ENCODE data around the gene FGFRL1. TPM values are rescaled to one million over a fixed set of nuclear protein-coding genes. Genes with fewer than 3 reads are reported as not detected.
A peak's percentile ranks its signal among the peaks of the same experiment; 100 is the strongest.

The FGFRL1 gene
- total RNA-seq, 4 donors from 2014 or later: 9.0 to 19.9 (median 12.0) TPM

- Histone ChIP-seq H3K9me3 (no peaks in the 10 kb centered on the region), H3K27me3 (no peaks in the 10 kb centered on the region), H3K36me3 (peaks cover 24% of the 10 kb centered on the region), H3K4me3 (peak within 1 kb of the TSS; percentile 73), H3K4me1 (peaks cover 34% of the 10 kb centered on the region), H3K27ac (no peak within 1 kb of the TSS)
- TF ChIP-seq EP300 (IDR thresholded peaks at IDR 0.05): no peak
- TF ChIP-seq, protein P1, sequence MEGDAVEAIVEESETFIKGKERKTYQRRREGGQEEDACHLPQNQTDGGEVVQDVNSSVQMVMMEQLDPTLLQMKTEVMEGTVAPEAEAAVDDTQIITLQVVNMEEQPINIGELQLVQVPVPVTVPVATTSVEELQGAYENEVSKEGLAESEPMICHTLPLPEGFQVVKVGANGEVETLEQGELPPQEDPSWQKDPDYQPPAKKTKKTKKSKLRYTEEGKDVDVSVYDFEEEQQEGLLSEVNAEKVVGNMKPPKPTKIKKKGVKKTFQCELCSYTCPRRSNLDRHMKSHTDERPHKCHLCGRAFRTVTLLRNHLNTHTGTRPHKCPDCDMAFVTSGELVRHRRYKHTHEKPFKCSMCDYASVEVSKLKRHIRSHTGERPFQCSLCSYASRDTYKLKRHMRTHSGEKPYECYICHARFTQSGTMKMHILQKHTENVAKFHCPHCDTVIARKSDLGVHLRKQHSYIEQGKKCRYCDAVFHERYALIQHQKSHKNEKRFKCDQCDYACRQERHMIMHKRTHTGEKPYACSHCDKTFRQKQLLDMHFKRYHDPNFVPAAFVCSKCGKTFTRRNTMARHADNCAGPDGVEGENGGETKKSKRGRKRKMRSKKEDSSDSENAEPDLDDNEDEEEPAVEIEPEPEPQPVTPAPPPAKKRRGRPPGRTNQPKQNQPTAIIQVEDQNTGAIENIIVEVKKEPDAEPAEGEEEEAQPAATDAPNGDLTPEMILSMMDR (IDR thresholded peaks at IDR 0.05): peak in 1 of 2 donors; percentile 38
- WGBS: no CpG with 5 or more reads among the region's 69 CpGs
- peak; percentile 90 to 92 for DNase-seq (ENCODE audit: low spot score in 2 of 2)
Measured at GRCh38 chr4:986879-987623, 24.4 kb upstream of the FGFRL1 start, which contains the start of gene IDUA. TSS of gene IDUA (plus strand) at chr4:987044. CDS start at chr4:987085, 41 bp downstream.

DNA sequence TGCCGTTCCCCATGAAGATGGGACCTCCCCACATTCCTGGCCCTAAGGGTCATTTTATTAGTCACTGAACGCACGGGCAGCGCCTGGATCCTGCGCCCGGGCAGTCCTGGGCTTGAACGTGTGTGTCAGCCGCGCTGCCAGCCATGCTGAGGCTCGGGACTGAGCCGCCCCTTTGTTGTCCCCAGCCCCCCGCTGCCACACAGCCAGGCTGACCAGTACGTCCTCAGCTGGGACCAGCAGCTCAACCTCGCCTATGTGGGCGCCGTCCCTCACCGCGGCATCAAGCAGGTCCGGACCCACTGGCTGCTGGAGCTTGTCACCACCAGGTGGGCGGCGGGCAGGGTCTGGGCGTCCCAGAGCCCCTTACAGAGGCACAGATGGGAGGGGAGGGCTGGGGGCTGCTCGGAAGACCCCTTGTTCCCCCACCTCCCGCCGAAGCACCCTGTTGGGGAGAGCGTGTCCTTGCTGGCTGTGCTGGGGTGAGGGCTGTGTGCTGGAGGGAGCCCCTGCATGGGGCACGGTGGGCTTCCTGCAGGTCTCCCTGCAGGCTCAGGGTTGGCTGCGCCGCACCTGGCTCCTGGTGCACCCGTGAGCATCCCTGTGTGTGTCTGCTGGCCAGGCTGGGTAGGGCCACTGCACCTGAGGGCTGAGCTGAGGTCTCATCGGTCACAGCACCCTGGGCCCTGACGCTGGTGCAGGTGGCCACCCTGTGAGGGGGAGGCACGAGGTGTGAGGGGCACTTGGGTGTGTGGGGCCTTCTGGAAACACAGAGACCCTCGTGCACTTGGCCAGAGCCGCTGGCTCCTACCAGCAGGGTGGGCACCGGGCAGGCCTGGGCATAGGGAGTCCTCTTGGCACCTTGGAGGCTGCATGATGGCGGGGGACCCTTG, 23.6 kb upstream of the FGFRL1 start:
- H3K27ac ChIP-seq: no peak overlapping the region
- H3K27me3 ChIP-seq: no peaks in the 10 kb centered on the region
- H3K36me3 ChIP-seq: peaks cover 24% of the 10 kb centered on the region
- peaks cover 35% of the 10 kb centered on the region for H3K4me1 ChIP-seq
- no peak for DNase-seq (ENCODE audit: low spot score in 2 of 2)
- TF ChIP-seq POLR2AphosphoS5 (IDR thresholded peaks at IDR 0.05): no peak
- TF ChIP-seq, protein P1 (IDR thresholded peaks at IDR 0.05): no peak
- TF ChIP-seq EP300 (IDR thresholded peaks at IDR 0.05): no peak
- no peak for TF ChIP-seq POLR2A (IDR thresholded peaks at IDR 0.05)
- H3K9me3 ChIP-seq: no peaks in the 10 kb centered on the region
- peak overlapping the region; percentile 73 for H3K4me3 ChIP-seq
- WGBS: 86% methylated on average over 4 of the region's 37 CpGs

DNA sequence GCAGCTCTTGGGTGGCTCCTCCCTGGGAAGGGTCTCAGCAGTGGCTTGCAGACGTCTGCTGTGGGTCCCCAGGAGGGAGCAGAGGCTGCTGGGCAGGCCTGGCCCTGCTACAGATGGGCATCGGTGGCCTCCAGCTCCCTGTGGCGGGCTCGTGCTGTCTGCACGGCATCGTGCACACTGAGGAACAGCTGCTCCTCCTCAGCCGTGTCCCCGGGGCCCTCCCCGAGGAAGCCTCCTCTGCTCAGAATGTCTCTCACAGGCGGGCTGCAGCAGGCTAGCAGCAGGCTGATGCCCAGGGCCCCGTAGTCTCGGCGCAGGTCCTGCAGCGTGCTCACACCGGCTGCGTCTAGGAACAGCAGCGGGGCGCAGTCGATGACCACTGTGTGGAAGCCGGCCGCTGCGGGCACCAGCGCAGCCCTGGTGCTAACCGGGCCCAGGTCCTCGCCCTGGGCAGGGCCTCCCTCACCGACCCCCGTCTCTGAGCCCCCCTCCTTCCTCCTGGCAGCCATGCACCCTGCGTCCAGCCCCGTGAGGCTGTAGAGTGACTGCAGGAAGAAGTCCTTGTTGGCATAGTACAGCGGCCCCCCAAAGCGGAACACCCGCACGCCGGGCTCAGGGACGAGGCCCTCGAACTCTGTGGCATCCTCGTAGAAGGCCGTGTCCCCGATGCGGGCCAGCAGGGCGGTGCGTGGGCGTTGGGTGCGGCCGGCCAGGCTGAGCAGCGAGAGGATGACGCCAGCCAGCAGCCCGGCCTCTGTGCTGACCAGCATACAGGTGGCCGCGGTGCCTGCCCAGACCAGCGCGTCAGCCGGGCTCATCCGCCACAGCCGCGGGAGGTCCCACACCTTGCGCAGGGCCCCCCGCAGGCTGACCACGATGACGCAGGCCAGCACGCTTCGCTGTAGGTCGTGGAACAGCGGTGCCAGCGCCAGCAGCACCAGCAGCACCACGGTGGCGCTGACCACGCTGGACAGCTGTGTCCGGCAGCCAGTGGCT, 22.4 kb upstream of the FGFRL1 start:
- no peak for DNase-seq (ENCODE audit: low spot score in 2 of 2)
- WGBS: 94% methylated on average over 21 of the region's 69 CpGs
- H3K4me3 ChIP-seq: no peak overlapping the region
- H3K36me3 ChIP-seq: peaks cover 24% of the 10 kb centered on the region
- H3K4me1 ChIP-seq: peaks cover 36% of the 10 kb centered on the region
- TF ChIP-seq POLR2A (IDR thresholded peaks at IDR 0.05) (no peak), EP300 (IDR thresholded peaks at IDR 0.05) (no peak), POLR2AphosphoS5 (IDR thresholded peaks at IDR 0.05) (no peak)
- TF ChIP-seq, protein P1 (IDR thresholded peaks at IDR 0.05): no peak
- H3K27ac ChIP-seq: no peak overlapping the region
- no peaks in the 10 kb centered on the region for H3K9me3 ChIP-seq
- H3K27me3 ChIP-seq: no peaks in the 10 kb centered on the region

GRCh38 chr4:989722-990471, 21.5 kb upstream of the FGFRL1 start:
- DNase-seq (ENCODE audit: low spot score in 2 of 2): no peak
- TF ChIP-seq EP300 (IDR thresholded peaks at IDR 0.05) (no peak), POLR2A (IDR thresholded peaks at IDR 0.05) (no peak), POLR2AphosphoS5 (IDR thresholded peaks at IDR 0.05) (no peak)
- TF ChIP-seq, protein P1 (IDR thresholded peaks at IDR 0.05): no peak
- Histone ChIP-seq H3K9me3 (no peaks in the 10 kb centered on the region), H3K27me3 (no peaks in the 10 kb centered on the region), H3K4me1 (peaks cover 32% of the 10 kb centered on the region), H3K4me3 (no peak overlapping the region), H3K27ac (no peak overlapping the region), H3K36me3 (peaks cover 24% of the 10 kb centered on the region)
- WGBS: 100% methylated on average over 7 of the region's 58 CpGs
